Raji (cell line): ENCODE data around the gene CTIF.

Experiments
- POLR2A ChIP-seq: IDR thresholded peaks from 2 replicates; pipeline ENCODE4 v1.6.1; 2011; ENCODE audit warnings: low read depth, low read length, control low read depth; ENCODE audit not compliant: insufficient read depth

The CTIF gene

DNA sequence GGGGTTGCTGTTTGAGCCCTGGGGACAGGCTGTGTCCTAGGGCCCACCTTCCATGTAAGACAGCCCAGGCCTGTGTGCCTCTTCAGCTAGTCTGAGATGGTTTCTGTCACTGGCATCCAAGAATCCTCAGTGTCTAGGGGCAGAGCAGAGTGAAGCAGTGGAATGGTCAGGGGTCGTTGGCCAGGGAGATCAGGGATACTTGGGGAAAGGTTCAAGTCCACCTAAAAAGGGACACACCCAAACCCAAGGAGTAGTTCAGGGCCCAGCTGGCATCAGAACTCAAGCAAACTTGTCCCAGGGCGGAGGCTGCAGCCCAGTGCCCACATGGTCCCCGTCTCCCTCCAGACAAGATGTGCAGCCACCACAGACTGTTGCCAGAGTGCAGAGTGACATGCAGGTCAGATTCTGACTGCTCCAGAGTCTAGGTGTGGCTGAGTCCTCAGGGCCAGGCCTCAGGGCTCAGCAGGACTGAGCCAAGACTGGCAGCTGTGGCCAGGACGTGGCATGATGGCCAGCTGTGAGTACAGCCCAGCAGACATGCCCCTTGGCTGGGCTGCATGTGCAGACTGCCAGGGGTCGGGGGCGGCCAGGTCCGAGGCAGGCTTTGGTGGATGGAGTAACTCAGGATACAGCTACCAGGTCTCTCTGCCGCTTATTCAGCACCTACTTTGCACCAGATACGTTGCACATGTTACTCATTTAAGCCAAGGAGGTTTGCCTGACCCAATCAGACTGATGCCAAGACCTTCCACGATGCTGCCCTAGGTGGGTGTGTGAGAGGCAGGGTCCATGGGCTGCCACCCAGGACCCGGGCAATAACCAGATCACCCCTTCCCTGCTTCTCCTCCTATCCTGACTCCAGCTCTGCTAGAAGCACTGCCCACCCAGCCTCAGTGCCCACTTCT lies 265.4 kb downstream of the CTIF start:
- TF ChIP-seq POLR2A, result no peak

DNA sequence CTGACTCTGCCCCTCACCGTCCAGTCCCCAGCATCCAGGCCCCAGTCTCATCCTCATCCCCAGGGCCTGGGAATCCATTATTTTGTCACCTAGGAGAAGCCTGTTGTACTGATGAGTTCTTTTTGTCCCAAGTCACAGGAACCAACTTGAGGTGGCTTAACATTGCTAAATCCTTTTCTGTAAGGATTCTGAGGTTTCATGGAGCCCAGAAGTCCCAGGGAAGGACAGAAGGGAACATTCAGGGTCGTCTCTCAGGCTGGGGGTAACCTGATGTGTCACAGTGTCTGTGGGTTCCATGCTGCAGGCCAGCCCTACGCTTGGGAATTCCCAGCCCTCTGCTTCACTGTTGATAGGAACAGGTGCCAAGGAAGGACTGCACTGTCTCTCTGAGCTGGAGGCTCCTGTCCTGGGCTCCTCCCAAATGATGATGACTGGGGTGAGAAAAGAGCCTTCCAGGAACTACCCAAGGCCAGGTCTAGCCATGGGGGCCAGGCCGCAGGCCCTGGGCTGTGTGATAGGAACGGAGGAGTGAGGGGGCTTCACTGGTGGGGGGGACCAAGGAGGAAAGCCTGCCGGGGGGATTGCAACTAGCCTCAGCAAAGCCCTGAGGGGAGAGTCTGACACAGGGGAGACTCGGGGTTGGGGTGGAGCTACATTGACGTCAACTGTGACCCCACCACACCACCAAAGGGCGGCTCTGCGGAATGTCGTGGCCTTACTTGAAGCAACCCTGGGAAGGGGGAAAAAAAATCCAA lies 266.2 kb downstream of the CTIF start:
- TF ChIP-seq POLR2A, result no peak

DNA sequence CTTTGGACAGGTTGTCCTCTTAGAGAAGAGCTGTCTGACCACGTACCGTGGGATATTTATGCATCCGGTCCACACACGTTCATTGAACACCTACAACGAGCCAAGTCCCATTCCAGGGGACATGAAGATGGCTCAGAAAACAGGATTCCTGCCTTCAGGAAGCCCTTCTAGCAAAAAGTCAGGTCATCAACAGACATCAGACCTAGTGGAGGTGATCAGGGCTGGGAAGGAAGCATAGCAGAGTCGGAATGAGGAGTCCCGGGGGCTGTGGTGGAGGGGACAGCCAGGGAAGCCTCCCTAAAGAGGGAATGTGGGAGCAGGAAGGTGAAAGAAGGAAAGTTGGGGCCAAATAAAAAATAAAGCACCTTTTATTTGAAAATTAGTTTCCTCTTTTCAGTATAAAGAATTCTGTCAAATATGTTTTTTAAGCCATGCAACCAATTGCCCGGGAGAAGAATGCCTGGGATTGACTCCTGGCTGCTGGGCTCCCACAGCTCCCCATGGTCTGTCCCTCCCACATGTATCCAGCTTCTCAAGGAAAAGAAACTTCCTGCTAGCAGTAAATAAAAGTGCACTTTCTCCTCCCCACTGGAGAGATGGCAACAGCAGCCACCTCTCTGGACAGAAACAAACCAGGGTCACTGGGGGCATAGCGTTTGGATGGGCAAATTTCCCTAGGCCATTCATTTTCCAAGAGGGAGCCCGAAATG lies 267.1 kb downstream of the CTIF start:
- TF ChIP-seq POLR2A, result no peak

DNA sequence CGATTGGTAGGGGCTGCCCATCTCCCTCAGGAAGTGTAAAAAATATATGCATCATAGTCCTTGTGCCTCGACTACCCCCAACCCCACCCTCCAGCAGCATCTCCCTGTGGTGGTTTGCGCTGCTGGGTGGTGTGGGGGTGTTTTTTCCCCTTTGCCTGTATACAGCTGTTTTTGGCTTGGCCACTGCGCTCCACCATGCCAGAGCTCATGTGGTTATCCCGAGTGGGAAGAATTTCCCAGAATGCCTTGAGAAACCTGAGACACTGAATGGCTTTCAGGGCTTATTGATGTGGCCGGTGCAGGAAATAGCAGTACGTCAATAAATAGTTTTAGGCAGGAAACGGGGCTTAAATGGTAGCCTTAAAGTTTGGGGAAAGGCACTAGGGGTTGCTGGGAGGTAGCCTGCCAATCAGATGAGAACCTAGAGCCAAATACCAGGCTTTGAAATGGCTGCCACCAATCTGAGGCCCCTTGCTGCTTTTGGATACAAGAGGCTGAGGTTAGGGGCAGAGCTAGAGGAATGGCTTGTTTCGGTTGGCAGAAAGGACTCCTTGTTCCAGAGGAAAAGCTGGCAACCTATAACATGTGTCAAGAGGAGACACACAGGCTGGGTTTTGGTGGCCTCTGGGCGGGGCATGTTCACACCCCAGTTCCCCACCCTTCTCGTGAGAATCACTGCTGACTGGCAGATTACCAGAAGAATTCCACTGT lies 267.9 kb downstream of the CTIF start:
- no peak for TF ChIP-seq POLR2A

DNA sequence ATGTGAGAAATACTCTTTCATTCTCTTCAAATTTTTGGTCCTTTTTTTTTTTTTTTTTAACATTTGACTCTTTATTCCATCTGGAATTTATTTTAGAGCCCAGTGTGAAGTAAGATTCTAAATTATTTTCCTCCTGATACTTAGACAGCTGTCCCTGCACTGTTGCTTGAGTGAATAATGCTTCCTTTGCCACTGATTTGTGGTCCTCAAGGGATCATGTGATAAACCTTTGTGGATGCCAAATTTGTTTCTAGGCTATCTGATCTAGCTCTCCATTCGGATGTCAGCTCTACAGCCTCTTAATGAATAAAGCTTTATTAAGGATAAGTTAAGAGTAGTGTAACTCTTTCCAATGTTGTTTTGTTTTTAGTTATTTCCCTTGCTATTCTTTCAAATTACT lies 269.6 kb downstream of the CTIF start:
- TF ChIP-seq POLR2A, result no peak

DNA sequence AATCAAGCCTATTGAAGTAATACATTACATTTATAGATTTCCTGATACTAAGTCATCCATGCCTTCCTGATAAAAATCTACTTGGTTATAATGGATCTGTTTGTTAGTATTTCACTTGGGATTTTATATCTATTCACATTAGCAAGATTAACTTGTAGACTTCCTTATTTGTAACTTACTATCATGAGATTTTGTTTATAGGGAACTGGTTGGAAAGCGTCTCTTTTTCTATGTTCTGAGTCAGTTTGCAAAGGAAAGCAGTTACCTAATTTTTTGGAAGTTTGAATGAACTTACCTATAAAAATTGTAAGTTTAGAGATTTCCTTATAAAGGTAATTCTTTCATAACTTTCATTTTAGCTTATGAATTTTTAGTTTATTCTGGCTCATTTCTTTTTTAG lies 270.5 kb downstream of the CTIF start:
- no peak for TF ChIP-seq POLR2A

DNA sequence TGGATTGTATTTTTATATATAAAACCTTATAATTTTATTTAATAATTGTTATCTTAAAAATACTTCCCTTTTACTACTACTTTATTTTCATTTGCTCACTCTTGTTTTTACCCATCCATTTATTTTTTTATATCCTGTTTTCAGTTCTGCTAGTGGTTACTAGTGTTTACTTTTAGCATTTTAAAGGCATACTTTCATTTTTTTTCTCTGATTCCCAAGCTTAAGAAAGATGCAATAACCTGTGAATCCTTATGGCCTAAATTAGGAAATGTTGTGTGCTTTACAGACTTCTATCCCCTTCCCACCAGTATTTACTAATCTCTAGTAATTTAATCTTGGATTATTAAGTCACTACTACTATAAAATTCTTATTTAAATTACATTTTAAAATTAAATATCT lies 272.0 kb downstream of the CTIF start:
- TF ChIP-seq POLR2A, result no peak

DNA sequence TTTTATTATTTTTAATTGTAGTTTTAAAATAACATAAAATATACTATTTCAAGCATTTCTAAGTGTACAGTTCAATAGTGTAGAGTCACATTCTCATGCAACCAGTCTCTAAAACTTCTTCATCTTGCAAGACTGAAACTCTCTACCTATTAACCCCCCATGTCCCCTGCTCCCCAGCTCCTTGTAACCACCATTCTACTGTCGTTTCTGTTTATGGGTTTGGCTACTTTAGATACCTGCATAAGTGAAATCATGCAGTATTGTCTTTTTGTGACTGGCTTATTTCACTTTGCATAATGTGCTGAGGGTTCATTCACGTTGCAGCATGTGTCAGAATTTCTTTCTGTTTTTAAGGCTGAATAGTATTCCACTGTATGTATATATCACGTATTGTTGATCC lies 272.6 kb downstream of the CTIF start:
- no peak for TF ChIP-seq POLR2A

DNA sequence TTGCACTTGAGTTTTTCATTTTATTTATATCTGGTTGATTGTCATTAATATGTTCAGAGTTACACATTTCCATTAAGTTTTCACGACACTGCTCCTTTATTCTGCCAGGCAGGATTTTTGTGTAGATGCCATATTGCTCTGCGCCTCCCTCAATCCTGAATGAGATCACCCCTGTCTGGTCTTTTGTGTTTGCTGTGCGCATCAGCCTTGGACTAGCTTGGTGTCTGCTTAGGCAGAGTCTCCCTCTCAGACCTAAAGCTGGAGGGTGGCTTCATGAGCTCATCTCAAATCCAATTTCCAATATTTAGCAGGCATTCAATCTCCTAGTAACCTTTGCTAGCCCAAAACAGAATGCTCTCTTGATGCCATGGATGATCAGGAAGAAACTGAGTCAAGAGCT lies 274.5 kb downstream of the CTIF start:
- TF ChIP-seq POLR2A, result no peak; the same call in 1 of the 2 replicates

DNA sequence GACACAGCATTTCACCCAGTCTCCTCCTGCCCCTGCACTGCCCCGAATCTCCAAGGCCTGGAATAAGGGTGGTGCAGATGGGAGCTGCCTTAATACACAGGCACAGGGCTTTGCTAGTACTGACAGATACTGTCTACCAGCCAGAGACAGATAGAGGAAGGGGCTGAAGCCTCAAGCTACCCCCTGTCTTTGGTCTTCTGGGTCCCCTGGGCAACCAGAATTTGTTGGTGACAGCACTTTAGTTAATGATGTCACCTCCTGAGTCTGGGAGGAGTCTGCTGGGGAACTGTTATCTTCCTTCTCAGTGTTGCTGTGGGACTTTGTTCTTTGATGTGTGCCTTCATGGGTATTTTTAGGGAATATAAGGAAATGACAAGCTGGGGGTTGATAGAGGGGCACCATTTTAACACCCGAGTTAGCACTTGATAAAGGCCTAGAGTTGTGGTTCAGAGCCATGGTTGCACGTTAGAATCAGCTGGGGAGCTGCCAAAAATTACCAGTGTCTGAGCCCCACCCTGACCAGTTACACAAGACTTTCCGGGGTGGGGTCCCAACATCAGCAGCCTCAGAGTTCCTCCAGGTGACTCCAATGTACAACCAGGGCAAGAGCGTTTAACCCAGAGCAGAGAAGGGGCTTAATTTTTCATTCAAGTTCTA lies 275.1 kb downstream of the CTIF start:
- no peak for TF ChIP-seq POLR2A

DNA sequence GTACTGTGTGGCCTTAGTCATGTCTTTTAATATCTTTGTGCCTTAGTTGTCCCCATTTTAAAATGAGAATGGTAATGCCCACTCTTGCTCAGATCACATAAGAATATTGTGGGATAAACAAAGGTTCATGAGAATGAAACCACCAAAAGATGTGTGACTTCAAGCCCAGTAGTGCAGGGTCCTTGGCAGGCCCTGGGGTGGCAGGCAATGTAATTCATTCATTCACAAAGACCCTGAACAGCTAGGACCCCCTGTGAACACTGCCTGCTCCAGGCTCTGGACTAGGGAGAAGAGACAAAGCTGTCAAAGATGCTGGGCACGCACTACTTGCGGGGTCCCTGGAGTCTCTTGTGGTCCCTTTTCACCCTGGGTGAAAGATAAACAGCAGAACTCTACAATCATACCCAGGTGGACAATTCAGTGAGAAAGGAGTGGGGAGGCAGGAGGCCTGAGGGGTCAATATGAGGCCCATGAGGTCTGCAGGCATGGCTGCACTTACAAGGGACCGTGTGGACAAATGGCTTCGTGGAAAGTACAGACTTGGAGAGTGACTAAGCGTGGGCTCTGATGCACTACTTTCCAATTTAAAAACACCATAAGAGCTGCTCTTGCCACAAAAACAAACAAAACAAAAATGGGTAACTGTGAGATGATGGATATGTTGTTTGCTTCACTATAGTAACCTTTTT lies 275.8 kb downstream of the CTIF start:
- no peak for TF ChIP-seq POLR2A

DNA sequence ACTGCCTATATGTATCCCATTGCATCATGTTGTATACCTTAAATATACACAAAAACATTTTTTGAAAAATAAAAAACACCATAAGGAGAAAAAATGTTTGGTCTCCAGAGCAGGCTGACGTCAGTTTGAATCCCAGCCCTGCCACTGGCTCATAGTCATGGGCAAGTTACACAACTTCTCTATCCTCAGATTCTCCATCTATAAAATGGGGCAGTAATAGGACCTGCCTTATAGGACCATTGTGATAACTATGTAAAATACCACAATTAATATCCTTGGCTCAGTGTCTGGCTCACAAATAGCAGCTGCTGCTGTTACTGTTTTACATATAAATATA lies 276.3 kb downstream of the CTIF start:
- no peak for TF ChIP-seq POLR2A

DNA sequence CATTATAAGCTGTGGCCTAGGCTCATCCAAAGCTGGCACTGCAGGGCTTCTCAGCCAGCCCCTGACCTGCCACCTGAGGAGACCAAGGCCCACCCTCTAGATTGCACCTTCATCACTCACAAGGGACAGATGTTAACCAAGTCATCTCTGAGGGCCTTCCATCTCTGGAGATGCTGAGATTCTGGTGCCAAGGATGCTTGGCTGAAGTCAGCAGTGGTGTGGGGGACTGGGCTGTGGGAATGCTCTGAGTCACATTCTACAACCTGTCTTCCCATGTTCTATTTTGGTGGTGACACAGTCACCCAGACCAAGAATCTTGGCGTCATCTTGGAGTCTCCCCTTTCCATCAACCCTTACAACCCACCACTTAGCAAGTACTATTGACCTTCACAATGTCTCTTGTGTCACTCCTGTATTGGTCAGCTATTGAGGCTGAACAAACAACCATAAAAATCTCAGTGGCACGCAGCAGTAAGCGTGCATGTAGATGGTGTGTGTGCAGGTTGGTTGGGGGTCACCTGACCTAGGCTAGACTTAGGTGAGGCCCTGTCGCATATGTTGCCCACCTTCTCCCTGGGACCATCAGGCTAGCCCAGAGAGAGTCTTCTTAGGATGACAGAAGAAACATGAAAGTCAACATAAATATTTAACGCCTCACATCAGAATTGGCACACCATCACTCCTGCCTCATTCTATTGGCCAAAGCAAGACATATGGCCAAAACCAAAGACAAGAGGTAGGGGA lies 276.9 kb downstream of the CTIF start:
- TF ChIP-seq POLR2A, result no peak
